ENCODE results near the gene FUCA1.

GRCh38 chr1:23905461-23906025 lies 37.5 kb upstream of the FUCA1 start:
- TF ChIP-seq EP300 (IDR thresholded peaks at IDR 0.05) (no peak), CTCF (IDR thresholded peaks at IDR 0.05) (no peak), POLR2A (IDR thresholded peaks at IDR 0.05) (no peak)

Data from tibial nerve (tissue), 4 donors.